PC-3 (cell line): Measurements from ENCODE around the gene GPS2. TPM values are rescaled to one million over a fixed set of nuclear protein-coding genes. Genes with fewer than 3 reads are reported as not detected.

Experiments used
- ATAC-seq: fragments of 200-7000 bp; cut with Tn5 transposase; 2 replicates; pipeline ENCODE4 v1.9.1; 2020; ENCODE audit warnings: mild to moderate bottlenecking, moderate library complexity
- BruUV-seq: library from RNA; stranded (reverse); fragments of 400-500 nt; replicated peaks from 2 replicates; lab custom pipeline; 2021; lab: Mats Ljungman, UMichigan
- CTCF ChIA-PET: fragments of 300-600 bp; sonication (Branson Sonifier 250); formaldehyde crosslinking; loops from one replicate; lab custom pipeline; 2022; ENCODE audit warnings: antibody characterized with exemption; lab: Charles Lee
- POLR2A ChIA-PET: fragments of 300-600 bp; sonication (Branson Sonifier 250); formaldehyde crosslinking; loops from one replicate; lab custom pipeline; 2022; ENCODE audit warnings: antibody characterized with exemption; ENCODE audit not compliant: unreplicated experiment; lab: Charles Lee
- DNase-seq: peaks from one replicate; pipeline ENCODE4 v3.0.0-alpha.2; 2015
- H2AFZ ChIP-seq: fragments of 300-600 bp; sonication (generic); 2 replicates; pipeline ENCODE4 v1.6.0; 2016; ENCODE audit warnings: antibody characterized with exemption, low read length
- H3F3A ChIP-seq: fragments of 300-600 bp; sonication (generic); one replicate; pipeline ENCODE4 v1.6.0; 2017; ENCODE audit warnings: antibody characterized with exemption, low read length, control low read depth, mild to moderate bottlenecking; ENCODE audit not compliant: unreplicated experiment
- H3K27ac ChIP-seq: fragments of 300-600 bp; sonication (generic); 2 replicates; pipeline ENCODE4 v1.5.1; 2016; ENCODE audit warnings: mild to moderate bottlenecking, low read length
- H3K27me3 ChIP-seq: fragments of 300-600 bp; sonication (generic); 2 replicates; pipeline ENCODE4 v1.6.1; 2016; ENCODE audit warnings: low read length, mixed read lengths
- H3K36me3 ChIP-seq: fragments of 300-600 bp; sonication (generic); 2 replicates; pipeline ENCODE4 v1.6.1; 2016; ENCODE audit warnings: low read depth, mixed run types, low read length, mixed read lengths
- H3K4me1 ChIP-seq: fragments of 300-600 bp; sonication (generic); 2 replicates; pipeline ENCODE4 v1.5.1; 2016; ENCODE audit warnings: low read length; ENCODE audit not compliant: insufficient read depth
- H3K4me2 ChIP-seq: fragments of 300-600 bp; sonication (generic); 2 replicates; pipeline ENCODE4 v1.6.0; 2016; ENCODE audit warnings: low read length
- H3K4me3 ChIP-seq: fragments of 300-600 bp; sonication (generic); 2 replicates; pipeline ENCODE4 v1.5.1; 2016; ENCODE audit warnings: mild to moderate bottlenecking, low read length, mixed read lengths
- H3K79me2 ChIP-seq: fragments of 300-600 bp; sonication (generic); 2 replicates; pipeline ENCODE4 v1.6.1; 2017; ENCODE audit warnings: low read length, mixed read lengths
- H3K9ac ChIP-seq: fragments of 300-600 bp; sonication (generic); 2 replicates; pipeline ENCODE4 v1.6.0; 2016; ENCODE audit warnings: mild to moderate bottlenecking, low read length
- H3K9me2 ChIP-seq: fragments of 300-600 bp; sonication (generic); replicated peaks from 2 replicates; pipeline ENCODE4 v1.6.1; 2016; ENCODE audit warnings: mixed run types, low read length, mixed read lengths
- H3K9me3 ChIP-seq: fragments of 300-600 bp; sonication (generic); 2 replicates; pipeline ENCODE4 v1.6.1; 2016; ENCODE audit warnings: low read length, mixed read lengths
- H4K20me1 ChIP-seq: fragments of 300-600 bp; sonication (generic); 2 replicates; pipeline ENCODE4 v1.6.1; 2016; ENCODE audit warnings: low read length, mixed read lengths
- CTCF ChIP-seq: fragments of 300-600 bp; sonication (generic); conservative IDR thresholded peaks from 2 replicates; pipeline ENCODE4 v1.5.1; 2017; ENCODE audit warnings: antibody characterized with exemption, low read depth, mild to moderate bottlenecking, low read length
- EZH2 ChIP-seq: fragments of 300-600 bp; sonication (generic); IDR thresholded peaks from one replicate; pipeline ENCODE4 v1.6.1; 2017; ENCODE audit warnings: antibody characterized with exemption, mild to moderate bottlenecking, low read length; ENCODE audit not compliant: unreplicated experiment
- EZH2phosphoT487 ChIP-seq: fragments of 300-600 bp; sonication (generic); IDR thresholded peaks from 2 replicates; pipeline ENCODE4 v1.6.1; 2018; ENCODE audit warnings: mild to moderate bottlenecking, antibody characterized with exemption, low read length, borderline replicate concordance
- intact Hi-C: fragments of 100-400 bp; cut with micrococcal nuclease; formaldehyde crosslinking; loops from 2 replicates; pipeline ENCODE4 v1.9.0; 2023
- total RNA-seq: library from RNA; depleted of rRNA; stranded (reverse); fragments of >200 nt; gene quantifications from 2 replicates; pipeline ENCODE4 v1.2.3, GENCODE V29; 2014

Gene GPS2
- total RNA-seq, 1 experiment from 2014 or later: 30.8 TPM

- CTCF ChIA-PET: no interaction called here
- Histone ChIP-seq H3K36me3 (no peaks in the 10 kb centered on the region), H3K27ac (no peak overlapping the region), H3K27me3 (no peaks in the 10 kb centered on the region), H3K79me2 (no peaks in the 10 kb centered on the region), H3K9ac (no peak overlapping the region), H3K9me2 (no peaks in the 10 kb centered on the region), H3F3A (no peaks in the 10 kb centered on the region), H3K4me3 (no peak overlapping the region), H2AFZ (no peak overlapping the region), H4K20me1 (no peaks in the 10 kb centered on the region), H3K9me3 (no peaks in the 10 kb centered on the region), H3K4me2 (no peak overlapping the region), H3K4me1 (no peaks in the 10 kb centered on the region)
- no TSS peak for BruUV-seq
- no peak for DNase-seq
- POLR2A ChIA-PET: no interaction called here
- TF ChIP-seq CTCF: no peak
- TF ChIP-seq EZH2phosphoT487: no peak
- no peak for TF ChIP-seq EZH2
- no peak for ATAC-seq
- intact Hi-C loops: no loop called here
These were observed 46.7 kb upstream of the GPS2 start for GRCh38 chr17:7361906-7362305.

GRCh38 chr17:7357381-7357780 is 42.2 kb upstream of the GPS2 start:
- Histone ChIP-seq H3K27ac (no peak overlapping the region), H3K4me3 (no peak overlapping the region), H3F3A (peaks cover 3% of the 10 kb centered on the region), H3K4me2 (no peak overlapping the region), H4K20me1 (no peaks in the 10 kb centered on the region), H3K9ac (no peak overlapping the region), H3K79me2 (peaks cover 22% of the 10 kb centered on the region), H3K9me3 (no peaks in the 10 kb centered on the region), H3K27me3 (no peaks in the 10 kb centered on the region), H2AFZ (no peak overlapping the region), H3K4me1 (peaks cover 24% of the 10 kb centered on the region; the same call in 1 of the 2 replicates), H3K9me2 (no peaks in the 10 kb centered on the region), H3K36me3 (no peaks in the 10 kb centered on the region)
- CTCF ChIA-PET: no interaction called here
- POLR2A ChIA-PET: no interaction called here
- intact Hi-C loops: no loop called here
- TF ChIP-seq EZH2phosphoT487 (no peak), EZH2 (no peak), CTCF (no peak)
- DNase-seq: no peak
- no TSS peak for BruUV-seq
- ATAC-seq: no peak

- no peak overlapping the region for H3K4me3 ChIP-seq
- no peak overlapping the region for H3K4me2 ChIP-seq
- CTCF ChIA-PET: no interaction called here
- BruUV-seq: no TSS peak
- H3K9me2 ChIP-seq: no peaks in the 10 kb centered on the region
- peaks cover 26% of the 10 kb centered on the region for H3K79me2 ChIP-seq
- H3K27ac ChIP-seq: no peak overlapping the region
- peaks cover 3% of the 10 kb centered on the region for H3F3A ChIP-seq
- H4K20me1 ChIP-seq: no peaks in the 10 kb centered on the region
- peaks cover 24% of the 10 kb centered on the region; the same call in 1 of the 2 replicates for H3K4me1 ChIP-seq
- POLR2A ChIA-PET: no interaction called here
- H3K36me3 ChIP-seq: no peaks in the 10 kb centered on the region
- intact Hi-C loops: no loop called here
- TF ChIP-seq EZH2phosphoT487 (no peak), EZH2 (no peak), CTCF (no peak)
- no peaks in the 10 kb centered on the region for H3K9me3 ChIP-seq
- H3K27me3 ChIP-seq: no peaks in the 10 kb centered on the region
- DNase-seq (no peak), ATAC-seq (no peak)
- H3K9ac ChIP-seq: no peak overlapping the region
- H2AFZ ChIP-seq: no peak overlapping the region
These were observed 41.6 kb upstream of the GPS2 start for GRCh38 chr17:7356756-7357155.
